GM13976 (cell line): ENCODE data around the gene C9orf78.
"Not testable (repeated sequence)": the region's sequence is repeated elsewhere in the genome, so short reads cannot be mapped to it uniquely, and the experiment has no call there.

ENCODE experiments used
- DNase-seq: peaks from one replicate; pipeline ENCODE4 v3.0.0; 2012; ENCODE audit warnings: low spot score
- in situ Hi-C: fragments of 300-500 bp; cut with MboI; formaldehyde crosslinking; loops from one replicate; pipeline ENCODE4 v1.12.0; 2022; ENCODE audit warnings: low sequenced_read_pairs, mixed read lengths, inconsistent platforms; ENCODE audit not compliant: unreplicated experiment
- TF ChIP-seq, protein P1 (sequence below): IDR thresholded peaks from 2 replicates; pipeline ENCODE4 v1.5.1; 2012; ENCODE audit warnings: borderline replicate concordance, mild to moderate bottlenecking; ENCODE audit not compliant: insufficient read depth; ENCODE audit errors: extremely low read depth, missing control alignments, control extremely low read depth

Gene C9orf78

DNA sequence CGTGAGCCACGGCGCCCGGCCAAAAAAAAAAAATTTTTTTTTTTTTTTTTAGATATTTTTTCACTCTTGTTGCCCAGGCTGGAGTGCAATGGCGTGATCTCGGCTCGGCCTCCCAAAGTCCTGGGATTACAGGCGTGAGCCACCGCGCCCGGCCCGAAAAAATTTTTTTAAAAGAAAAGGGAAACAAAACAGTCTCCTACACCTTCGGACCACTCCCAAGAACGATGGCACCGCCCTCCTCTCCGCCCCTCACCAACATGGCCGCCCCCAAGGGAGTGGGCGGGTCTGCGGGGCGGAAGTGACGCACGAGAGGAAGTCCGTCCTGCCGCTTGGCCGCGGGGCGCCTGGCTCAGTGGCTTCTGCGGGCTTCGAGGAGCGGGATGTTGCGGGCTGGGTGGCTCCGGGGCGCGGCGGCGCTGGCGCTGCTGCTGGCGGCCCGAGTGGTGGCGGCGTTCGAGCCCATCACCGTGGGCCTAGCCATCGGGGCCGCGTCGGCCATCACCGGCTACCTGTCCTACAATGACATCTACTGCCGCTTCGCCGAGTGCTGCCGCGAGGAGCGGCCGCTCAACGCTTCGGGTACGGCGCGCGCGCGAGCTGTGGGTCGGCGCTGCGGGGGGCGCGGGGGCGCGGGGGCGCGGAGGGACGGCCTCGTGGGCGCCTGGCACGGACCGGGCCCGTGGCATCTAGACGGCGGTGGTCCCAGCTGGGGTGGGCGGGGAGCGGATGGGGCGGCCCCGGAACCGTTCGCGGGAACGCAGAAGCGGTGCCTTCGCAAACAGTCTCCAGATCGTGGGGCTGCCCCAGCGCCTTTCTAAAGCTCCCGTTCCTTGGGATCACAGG, 32.0 kb downstream of the C9orf78 start, which contains the start of gene TOR1B:
TSS of gene TOR1B (plus strand) at position 352 of the 843 bp plus-strand sequence. CDS start at position 381, 29 bp downstream.
- TF ChIP-seq, protein P1, sequence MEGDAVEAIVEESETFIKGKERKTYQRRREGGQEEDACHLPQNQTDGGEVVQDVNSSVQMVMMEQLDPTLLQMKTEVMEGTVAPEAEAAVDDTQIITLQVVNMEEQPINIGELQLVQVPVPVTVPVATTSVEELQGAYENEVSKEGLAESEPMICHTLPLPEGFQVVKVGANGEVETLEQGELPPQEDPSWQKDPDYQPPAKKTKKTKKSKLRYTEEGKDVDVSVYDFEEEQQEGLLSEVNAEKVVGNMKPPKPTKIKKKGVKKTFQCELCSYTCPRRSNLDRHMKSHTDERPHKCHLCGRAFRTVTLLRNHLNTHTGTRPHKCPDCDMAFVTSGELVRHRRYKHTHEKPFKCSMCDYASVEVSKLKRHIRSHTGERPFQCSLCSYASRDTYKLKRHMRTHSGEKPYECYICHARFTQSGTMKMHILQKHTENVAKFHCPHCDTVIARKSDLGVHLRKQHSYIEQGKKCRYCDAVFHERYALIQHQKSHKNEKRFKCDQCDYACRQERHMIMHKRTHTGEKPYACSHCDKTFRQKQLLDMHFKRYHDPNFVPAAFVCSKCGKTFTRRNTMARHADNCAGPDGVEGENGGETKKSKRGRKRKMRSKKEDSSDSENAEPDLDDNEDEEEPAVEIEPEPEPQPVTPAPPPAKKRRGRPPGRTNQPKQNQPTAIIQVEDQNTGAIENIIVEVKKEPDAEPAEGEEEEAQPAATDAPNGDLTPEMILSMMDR: no peak
- in situ Hi-C loops: no loop called here
- DNase-seq: peak; percentile 95

DNA sequence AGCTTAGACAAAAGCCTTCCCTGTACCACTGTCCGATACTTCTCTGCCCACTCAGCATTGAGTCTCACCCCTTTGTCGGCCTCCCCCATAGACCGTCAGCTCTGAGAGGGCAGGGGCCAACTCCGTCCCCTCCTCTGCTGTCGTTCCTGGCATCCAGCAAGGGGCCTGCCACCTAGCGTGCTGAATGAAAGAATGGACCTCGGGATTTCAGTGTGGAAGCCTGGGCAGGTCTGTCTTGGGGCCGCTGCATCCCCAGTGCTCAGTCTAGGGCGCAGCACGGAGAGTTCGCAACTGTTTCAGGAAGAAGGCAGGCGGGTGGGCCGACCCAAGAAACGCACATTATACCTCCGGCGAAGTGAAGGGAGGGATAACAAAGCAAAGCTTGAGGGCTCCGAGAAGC, 33.6 kb downstream of the C9orf78 start:
- in situ Hi-C loops: no loop called here
- TF ChIP-seq, protein P1: no peak
- no peak for DNase-seq

DNA sequence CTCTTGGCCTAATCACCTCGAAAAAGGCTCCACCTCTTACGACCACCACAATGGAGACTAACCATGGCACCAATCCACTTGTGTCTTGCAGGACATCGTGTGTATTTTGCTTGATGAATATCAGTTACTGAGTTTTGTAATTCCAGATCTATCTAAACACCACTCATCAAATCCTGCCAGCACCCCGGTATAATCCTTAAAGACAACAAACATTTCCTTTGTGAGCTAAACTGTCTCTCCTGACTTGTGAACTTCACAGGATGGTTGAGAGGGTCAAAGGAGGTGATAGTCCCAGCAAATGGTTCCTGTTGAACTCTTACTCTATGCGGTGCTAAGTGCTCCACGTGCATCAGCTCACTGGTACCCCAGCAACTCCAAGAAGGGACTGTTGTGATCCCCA, 36.1 kb downstream of the C9orf78 start:
- TF ChIP-seq, protein P1: no peak
- in situ Hi-C loops: loop anchor here (25.0 kb wide), 1 partner anchor 662 kb away; no protein-coding TSS in a partner anchor
- no peak for DNase-seq

DNA sequence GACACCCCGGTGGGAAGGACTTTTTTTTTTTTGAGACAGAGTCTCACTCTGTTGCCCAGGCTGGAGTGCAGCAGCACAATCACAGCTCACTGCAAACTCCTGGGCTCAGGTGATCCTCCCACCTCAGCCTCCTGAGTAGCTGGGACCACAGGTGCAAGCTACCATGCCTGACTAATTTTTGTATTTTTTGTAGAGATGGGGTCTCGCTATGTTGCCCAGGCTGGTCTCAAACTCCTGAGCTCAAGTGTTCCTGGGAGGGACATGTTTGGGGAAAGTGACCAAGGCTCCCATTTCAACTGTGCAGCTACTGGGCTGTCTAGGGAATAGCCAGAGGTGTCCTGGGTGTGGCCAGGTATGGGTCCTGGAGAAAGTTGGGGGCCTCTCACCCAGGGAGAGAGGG, 39.0 kb downstream of the C9orf78 start:
- in situ Hi-C loops: loop anchor here (25.0 kb wide), 1 partner anchor 659 kb away; no protein-coding TSS in a partner anchor
- not testable (repeated sequence) for DNase-seq

DNA sequence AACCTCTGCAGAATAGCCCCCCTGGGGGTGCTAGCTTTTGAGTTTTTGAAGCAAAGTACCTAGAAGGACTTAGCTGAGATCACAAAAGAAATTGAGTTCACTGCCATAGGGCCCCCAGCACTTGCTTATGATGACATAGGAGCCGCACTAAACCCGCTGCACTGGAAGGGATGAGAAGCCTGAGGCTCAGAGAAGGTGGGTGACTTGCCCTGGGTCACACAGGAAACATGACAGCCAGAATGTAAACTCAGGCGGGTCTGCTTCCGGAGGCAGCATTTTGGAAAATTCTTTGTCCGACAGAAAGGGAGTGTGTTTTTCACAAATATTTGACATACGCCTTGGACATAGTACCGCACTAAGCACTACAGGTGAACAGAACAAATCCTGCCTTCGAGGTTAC, 40.5 kb downstream of the C9orf78 start:
- no peak for DNase-seq
- in situ Hi-C loops: loop anchor here (25.0 kb wide), 1 partner anchor 657 kb away; no protein-coding TSS in a partner anchor
- TF ChIP-seq, protein P1: no peak

DNA sequence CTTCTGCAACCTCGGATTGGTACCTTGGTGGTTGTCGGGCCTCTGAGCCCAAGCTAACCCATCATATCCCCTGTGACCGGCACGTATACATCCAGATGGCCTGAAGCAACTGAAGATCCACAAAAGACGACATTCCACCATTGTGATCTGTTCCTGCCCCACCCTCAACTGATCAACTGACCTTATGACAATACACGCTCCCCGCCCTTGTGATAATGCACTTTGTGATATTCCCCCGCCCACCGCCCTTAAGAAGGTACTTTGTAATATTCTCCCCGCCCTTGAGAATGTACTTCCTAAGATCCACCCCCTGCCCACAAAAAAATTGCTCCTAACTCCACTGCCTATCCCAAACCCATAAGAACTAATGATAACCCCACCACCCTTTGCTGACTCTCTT, 48.6 kb downstream of the C9orf78 start:
- DNase-seq: no peak
- TF ChIP-seq, protein P1: no peak
- in situ Hi-C loops: loop anchor here (10.0 to 25.0 kb wide), 2 partner anchors 142 to 649 kb away; partner anchors contain the start of gene ASB6

DNA sequence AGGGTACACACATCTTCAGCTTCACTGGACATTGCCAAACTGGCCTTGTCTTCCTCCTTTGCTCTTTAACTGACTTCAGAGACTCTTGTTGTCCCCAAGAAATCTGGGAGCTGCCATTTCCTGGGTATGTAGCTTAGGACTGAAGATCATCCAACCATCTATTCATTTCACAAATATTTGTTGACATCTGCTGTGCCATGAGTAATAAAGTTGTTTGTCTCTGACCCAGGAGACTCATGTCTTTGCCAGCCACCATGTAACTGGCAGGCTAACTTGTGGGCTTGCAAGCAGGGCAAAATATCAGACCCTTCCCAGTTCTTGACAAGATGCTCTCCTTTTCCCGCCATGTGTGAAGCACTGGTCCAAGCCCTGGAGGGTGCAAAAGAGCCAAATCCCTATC, 49.2 kb downstream of the C9orf78 start:
- in situ Hi-C loops: loop anchor here (10.0 to 25.0 kb wide), 2 partner anchors 141 to 649 kb away; partner anchors contain the start of gene ASB6
- DNase-seq: no peak
- TF ChIP-seq, protein P1: no peak

DNA sequence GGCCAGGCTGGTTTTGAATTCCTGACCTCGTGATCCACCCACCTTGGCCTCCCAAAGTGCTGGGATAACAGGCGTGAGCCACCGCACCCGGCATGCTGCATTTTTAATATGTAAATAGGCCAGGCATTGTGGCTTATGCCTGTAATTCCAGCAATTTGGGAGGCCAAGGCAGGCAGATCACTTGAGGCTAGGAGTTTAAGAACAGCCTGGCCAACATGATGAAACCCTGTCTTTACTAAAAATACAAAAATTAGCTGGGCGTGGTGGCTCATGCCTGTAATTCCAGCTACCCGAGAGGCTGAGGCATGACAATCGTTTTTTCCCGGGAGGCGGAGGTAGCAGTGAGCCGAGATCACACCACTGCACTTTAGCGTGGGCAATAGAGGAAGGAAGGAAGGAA, 50.1 kb downstream of the C9orf78 start:
- in situ Hi-C loops: loop anchor here (5.0 to 25.0 kb wide), 3 partner anchors 48 to 648 kb away; partner anchors contain the start of gene ASB6
- DNase-seq: not testable (repeated sequence)
